Ecto neural progenitor cell (in vitro differentiated cells): ENCODE results near the gene GBP1.
"Not testable (repeated sequence)": the region's sequence is repeated elsewhere in the genome, so short reads cannot be mapped to it uniquely, and the experiment has no call there.

Experiments
- DNase-seq: peaks from one replicate; pipeline ENCODE4 v3.0.0-alpha.2; 2018; ENCODE audit warnings: low spot score

GBP1 gene

GRCh38 chr1:89065079-89065868 is at the start of gene GBP1:
TSS of gene GBP1 (minus strand) at chr1:89065208. CDS start at chr1:89063234, 1,974 bp downstream.
- DNase-seq = no peak

GRCh38 chr1:89114662-89115061 is 49.7 kb upstream of the GBP1 start:
- DNase-seq = no peak

- no peak for DNase-seq
Observed at GRCh38 chr1:89112871-89113613, 48.0 kb upstream of the GBP1 start.

- no peak for DNase-seq
Observed at GRCh38 chr1:89104687-89105086, 39.7 kb upstream of the GBP1 start.

GRCh38 chr1:89104147-89104546 is 39.1 kb upstream of the GBP1 start:
- DNase-seq = no peak

GRCh38 chr1:89102021-89102420 is 37.0 kb upstream of the GBP1 start:
- no peak for DNase-seq

- no peak for DNase-seq
Observed at GRCh38 chr1:89100412-89100811, 35.4 kb upstream of the GBP1 start.

GRCh38 chr1:89098857-89099256 is 33.8 kb upstream of the GBP1 start:
- DNase-seq = no peak

- DNase-seq = no peak
Observed at GRCh38 chr1:89095737-89096136, 30.7 kb upstream of the GBP1 start.

- DNase-seq = no peak
Observed at GRCh38 chr1:89089962-89090361, 25.0 kb upstream of the GBP1 start.

GRCh38 chr1:89088572-89088971 is 23.6 kb upstream of the GBP1 start:
- DNase-seq = no peak

GRCh38 chr1:89087241-89087640 is 22.2 kb upstream of the GBP1 start:
- DNase-seq = no peak

- DNase-seq = no peak
Observed at GRCh38 chr1:89085781-89086180, 20.8 kb upstream of the GBP1 start.

- no peak for DNase-seq
Observed at GRCh38 chr1:89081005-89081404, 16.0 kb upstream of the GBP1 start.

- DNase-seq = not testable (repeated sequence)
Observed at GRCh38 chr1:89080068-89080467, 15.1 kb upstream of the GBP1 start.

- DNase-seq = not testable (repeated sequence)
Observed at GRCh38 chr1:89072466-89073065, 7.6 kb upstream of the GBP1 start.

- DNase-seq = no peak
Observed at GRCh38 chr1:89070509-89070908, 5.5 kb upstream of the GBP1 start.

GRCh38 chr1:89069951-89070350 is 4.9 kb upstream of the GBP1 start:
- no peak for DNase-seq

GRCh38 chr1:89068291-89068690 is 3.3 kb upstream of the GBP1 start:
- no peak for DNase-seq

- no peak for DNase-seq
Observed at GRCh38 chr1:89064632-89065031, 376 bp downstream of the GBP1 start.

GRCh38 chr1:89063094-89063493 is 1.9 kb downstream of the GBP1 start:
- DNase-seq = no peak

- DNase-seq = no peak
Observed at GRCh38 chr1:89060091-89060490, 4.9 kb downstream of the GBP1 start.

- no peak for DNase-seq
Observed at GRCh38 chr1:89051955-89052312, 13.1 kb downstream of the GBP1 start.
